ENCODE results near the gene DOCK1. TPM values are rescaled to one million over a fixed set of nuclear protein-coding genes. Genes with fewer than 3 reads are reported as not detected.
"Not testable (repeated sequence)": the region's sequence is repeated elsewhere in the genome, so short reads cannot be mapped to it uniquely, and the experiment has no call there.

DOCK1 gene
- total RNA-seq: under 1 TPM in 1 of 2 experiments, not detected in 1; 0.05 TPM

DNA sequence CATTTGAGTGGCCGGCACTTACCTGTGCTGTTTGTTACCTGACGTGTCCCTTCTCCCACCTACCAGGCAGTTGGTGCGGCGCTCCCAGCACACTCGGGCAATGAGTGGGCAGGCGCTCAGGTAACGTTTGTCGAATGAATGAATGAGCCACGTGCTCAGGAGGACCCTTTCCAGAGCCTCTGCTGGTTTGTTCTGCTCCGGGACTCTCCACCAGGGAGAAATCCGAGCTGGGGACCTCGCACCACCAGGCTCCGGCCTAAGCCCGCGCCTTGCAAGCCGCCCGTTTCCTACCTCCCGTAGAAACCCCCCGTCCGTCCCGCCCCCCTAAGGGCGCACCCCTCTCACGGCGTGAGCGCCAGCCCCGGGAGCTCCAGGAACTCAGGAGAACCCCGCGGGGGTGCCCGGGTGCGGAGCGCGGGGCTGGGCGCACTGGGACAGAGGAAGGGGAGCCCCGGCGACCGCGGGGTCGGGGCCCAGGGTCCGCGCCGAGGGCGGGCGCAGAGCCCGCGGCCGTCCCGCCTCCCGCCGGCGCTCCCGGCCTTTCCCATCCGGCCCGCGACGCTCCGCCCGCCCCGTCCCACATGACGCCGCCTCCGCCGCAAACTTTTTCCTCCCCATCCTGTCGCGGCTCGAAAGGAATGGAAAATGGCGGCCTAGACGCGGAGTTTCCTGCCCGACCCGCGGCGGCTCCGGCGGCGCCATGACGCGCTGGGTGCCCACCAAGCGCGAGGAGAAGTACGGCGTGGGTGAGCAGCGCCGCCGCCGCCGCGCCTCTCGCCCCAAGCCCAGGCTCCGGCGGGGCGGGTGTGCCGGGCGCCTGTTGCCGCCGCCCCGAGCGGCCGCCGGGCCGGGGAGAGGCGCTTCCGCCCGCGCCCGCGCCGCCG lies at the start of gene DOCK1:
DOCK1 (plus strand) TSS at position 611 of the 884 bp plus-strand sequence; CDS start at position 701, 90 bp downstream.
- Mint-ChIP-seq H3K4me1 (peaks cover 2% of the 10 kb centered on the region), H3K27me3 (peaks cover 18% of the 10 kb centered on the region), H3K4me3 (peak within 1 kb of the TSS; percentile 56), H3K27ac (no peak within 1 kb of the TSS), H3K9me3 (peaks cover 3% of the 10 kb centered on the region), H3K36me3 (ENCODE audit: low read depth) (no peaks in the 10 kb centered on the region)
- ChIA-PET CTCF (no interaction called here), POLR2A (no interaction called here)
- no peak for DNase-seq

DNA sequence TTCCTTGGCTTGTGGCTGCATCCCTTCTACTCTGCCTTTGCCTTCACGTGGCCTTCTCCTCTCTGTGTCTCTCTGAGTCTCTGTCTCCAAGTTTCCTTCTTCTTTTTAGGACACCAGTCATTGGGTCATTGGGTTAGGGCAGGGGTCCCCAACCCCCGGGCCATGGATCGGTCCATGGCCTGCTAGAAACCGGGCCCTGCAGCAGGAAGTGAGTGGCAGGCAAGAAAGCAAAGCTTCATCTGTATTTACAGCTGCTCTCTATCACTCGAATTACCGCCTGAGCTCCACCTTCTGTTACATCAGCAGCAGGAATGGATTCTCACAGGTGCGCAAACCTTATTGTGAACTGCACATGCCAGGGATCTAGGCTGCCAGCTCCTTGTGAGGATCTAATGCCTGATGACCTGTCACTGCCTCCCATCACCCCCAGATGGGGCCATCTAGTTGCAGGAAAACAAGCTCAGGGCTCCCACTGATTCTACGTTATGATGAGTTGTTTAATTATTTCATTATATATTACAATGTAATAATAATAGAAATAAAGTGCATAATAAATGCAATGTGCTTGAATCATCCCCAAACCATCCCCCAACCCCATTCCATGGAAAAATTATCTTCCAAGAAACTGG lies 47.9 kb upstream of the DOCK1 start:
- Mint-ChIP-seq H3K36me3 (ENCODE audit: low read depth) (no peaks in the 10 kb centered on the region), H3K27me3 (no peaks in the 10 kb centered on the region), H3K27ac (no peak overlapping the region), H3K4me3 (no peak overlapping the region), H3K9me3 (peaks cover 5% of the 10 kb centered on the region), H3K4me1 (no peaks in the 10 kb centered on the region)
- ChIA-PET CTCF (no interaction called here), POLR2A (no interaction called here)
- DNase-seq: no peak

DNA sequence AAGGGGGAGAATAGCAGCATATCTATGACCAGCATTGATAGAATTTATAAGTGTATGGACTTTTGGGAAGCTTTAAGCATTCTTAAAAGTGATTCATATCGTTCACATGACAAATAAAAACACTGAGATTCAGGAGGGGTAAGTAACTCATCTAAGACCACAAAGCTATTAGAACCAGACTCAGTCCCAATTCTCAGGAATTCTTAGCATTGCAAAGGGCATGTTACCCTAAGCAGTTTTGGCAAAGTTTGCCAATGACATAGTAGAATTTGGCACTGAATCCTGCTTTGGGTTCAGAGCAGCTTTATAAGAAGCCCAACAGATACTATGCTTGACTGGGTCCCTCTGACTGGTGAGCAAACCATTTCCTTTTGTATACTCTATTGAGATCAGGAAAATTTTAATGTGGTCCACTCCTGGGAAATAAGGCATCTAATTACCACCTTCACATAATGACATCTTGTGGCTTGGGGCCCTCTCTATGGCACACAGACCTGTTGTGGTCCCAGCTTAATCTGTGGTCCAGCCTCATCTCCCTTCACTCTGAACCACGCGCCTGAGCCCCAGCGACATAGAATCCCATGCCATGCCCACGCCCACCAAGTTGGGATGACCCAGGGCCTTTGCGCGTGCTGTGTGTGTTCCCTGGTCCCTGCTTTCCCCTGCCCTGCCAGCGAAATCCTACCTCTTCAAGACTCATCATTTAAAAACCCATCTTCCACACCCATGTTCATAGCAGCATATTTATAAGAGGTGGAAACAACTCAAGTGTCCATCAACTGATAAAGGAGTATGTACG lies 37.5 kb upstream of the DOCK1 start:
- H3K36me3 Mint-ChIP-seq (ENCODE audit: low read depth): no peaks in the 10 kb centered on the region
- H3K27me3 Mint-ChIP-seq: no peaks in the 10 kb centered on the region
- no peaks in the 10 kb centered on the region for H3K4me1 Mint-ChIP-seq
- H3K9me3 Mint-ChIP-seq: peaks cover 9% of the 10 kb centered on the region
- H3K4me3 Mint-ChIP-seq: no peak overlapping the region
- DNase-seq: no peak
- H3K27ac Mint-ChIP-seq: no peak overlapping the region
- ChIA-PET POLR2A (no interaction called here), CTCF (no interaction called here)

DNA sequence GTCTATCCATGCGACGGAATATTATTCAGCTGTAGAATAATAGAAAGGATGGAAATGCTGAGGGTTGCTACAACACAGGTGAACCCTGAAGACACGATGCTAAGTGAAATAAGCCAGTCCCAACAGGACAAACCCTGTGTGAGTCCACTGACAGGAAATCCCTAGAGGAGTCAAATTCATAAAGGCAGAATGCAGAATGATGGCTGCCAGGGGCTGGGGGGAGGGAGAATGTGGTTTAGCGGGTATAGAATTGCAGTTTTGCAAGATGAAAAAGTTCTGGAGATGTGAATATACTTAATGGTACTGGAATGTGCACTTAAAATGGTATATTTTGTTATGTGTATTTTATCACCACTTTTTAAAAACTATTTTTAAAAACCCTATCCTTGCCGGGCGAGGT lies 36.9 kb upstream of the DOCK1 start:
- Mint-ChIP-seq H3K4me1 (no peaks in the 10 kb centered on the region), H3K36me3 (ENCODE audit: low read depth) (no peaks in the 10 kb centered on the region), H3K27me3 (no peaks in the 10 kb centered on the region), H3K4me3 (no peak overlapping the region), H3K27ac (no peak overlapping the region), H3K9me3 (peaks cover 7% of the 10 kb centered on the region)
- ChIA-PET POLR2A (no interaction called here), CTCF (no interaction called here)
- no peak for DNase-seq

DNA sequence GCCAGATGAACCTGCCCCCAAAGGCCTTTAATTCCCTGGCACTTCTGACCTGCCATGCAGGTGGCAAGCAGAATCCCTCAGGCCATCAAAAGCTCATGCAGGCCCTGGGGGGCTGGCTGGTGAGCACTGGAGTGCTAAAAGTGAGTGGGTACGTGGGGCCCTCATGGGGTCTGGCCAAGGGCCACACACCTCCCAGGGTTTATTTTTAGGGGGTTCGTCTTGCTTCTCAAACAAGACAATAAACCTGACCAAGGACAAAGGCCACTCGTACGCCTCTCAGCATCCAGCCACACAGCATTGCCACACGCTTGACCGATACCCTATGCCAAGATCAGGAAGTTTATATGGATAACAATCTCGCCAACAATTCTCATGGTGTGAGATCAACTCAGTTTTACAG lies 33.1 kb upstream of the DOCK1 start:
- Mint-ChIP-seq H3K4me1 (no peaks in the 10 kb centered on the region), H3K9me3 (peaks cover 4% of the 10 kb centered on the region), H3K27ac (no peak overlapping the region), H3K4me3 (no peak overlapping the region), H3K27me3 (no peaks in the 10 kb centered on the region), H3K36me3 (ENCODE audit: low read depth) (no peaks in the 10 kb centered on the region)
- no peak for DNase-seq
- POLR2A ChIA-PET: no interaction called here
- CTCF ChIA-PET: no interaction called here

DNA sequence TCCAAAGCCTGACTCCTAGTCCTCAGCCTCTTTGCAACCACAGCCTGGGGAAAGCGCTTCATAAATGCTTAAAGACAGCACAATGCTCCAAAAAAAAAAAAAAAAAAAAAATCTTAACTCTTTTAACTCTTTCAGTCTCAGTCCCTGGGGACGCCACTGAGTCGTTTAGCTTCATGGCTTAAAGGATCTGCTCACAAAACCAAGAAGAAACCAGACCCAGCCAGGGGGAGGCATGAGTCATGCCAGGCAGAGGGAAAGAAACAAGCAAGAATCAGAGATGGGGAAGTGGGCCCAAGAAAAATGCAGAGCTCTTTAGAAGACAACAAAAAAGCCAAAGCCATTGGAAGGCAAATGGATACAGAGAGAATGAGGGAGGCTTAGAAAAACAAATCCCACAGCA lies 32.5 kb upstream of the DOCK1 start:
- CTCF ChIA-PET: no interaction called here
- Mint-ChIP-seq H3K27me3 (no peaks in the 10 kb centered on the region), H3K9me3 (peaks cover 4% of the 10 kb centered on the region), H3K27ac (no peak overlapping the region), H3K4me3 (no peak overlapping the region), H3K4me1 (no peaks in the 10 kb centered on the region), H3K36me3 (ENCODE audit: low read depth) (no peaks in the 10 kb centered on the region)
- POLR2A ChIA-PET: no interaction called here
- DNase-seq: no peak

DNA sequence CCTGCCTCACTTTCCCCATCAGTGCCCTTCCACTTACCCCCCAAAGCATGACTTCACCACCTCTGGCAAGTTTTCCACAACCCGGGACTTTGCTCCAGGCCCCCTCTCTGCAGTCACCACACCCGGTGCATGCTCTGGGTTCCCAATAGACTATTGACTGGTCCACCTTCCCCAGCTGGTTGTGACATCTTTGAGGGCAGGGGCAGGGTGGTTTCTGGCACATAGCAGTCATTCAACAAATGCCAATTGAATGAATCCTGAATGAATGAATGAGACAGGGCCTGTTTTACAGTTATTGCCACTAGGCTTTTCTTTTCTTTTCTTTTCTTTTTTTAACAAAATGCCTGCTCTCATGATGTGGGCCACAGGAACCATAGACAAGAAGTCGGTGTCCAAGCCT lies 28.8 kb upstream of the DOCK1 start:
- no peak overlapping the region for H3K4me3 Mint-ChIP-seq
- no peak overlapping the region for H3K27ac Mint-ChIP-seq
- POLR2A ChIA-PET: no interaction called here
- no peaks in the 10 kb centered on the region for H3K4me1 Mint-ChIP-seq
- H3K27me3 Mint-ChIP-seq: no peaks in the 10 kb centered on the region
- CTCF ChIA-PET: no interaction called here
- H3K36me3 Mint-ChIP-seq (ENCODE audit: low read depth): no peaks in the 10 kb centered on the region
- H3K9me3 Mint-ChIP-seq: peaks cover 4% of the 10 kb centered on the region
- no peak for DNase-seq

DNA sequence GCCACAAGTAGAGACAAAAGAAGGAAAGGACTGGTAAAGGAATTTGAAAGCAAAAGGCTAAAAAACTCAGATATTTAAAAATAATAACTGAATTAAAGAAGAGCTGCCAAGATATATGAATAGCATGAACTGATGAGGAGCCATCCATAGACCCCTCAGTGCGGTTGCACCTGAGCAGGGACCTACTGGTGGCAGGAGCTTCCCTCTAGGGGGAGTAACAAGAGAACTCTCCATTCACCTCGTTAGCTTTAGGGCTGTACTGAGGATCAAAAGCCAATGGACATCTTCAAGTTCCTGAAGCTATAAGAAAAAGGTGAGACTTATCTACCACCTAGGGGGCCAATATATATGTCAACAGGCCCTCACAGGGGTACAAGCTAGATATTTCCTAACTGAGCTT lies 27.8 kb upstream of the DOCK1 start:
- H3K4me3 Mint-ChIP-seq: no peak overlapping the region
- H3K27ac Mint-ChIP-seq: no peak overlapping the region
- DNase-seq: no peak
- H3K36me3 Mint-ChIP-seq (ENCODE audit: low read depth): no peaks in the 10 kb centered on the region
- no peaks in the 10 kb centered on the region for H3K4me1 Mint-ChIP-seq
- peaks cover 4% of the 10 kb centered on the region for H3K9me3 Mint-ChIP-seq
- ChIA-PET POLR2A (no interaction called here), CTCF (no interaction called here)
- H3K27me3 Mint-ChIP-seq: no peaks in the 10 kb centered on the region

DNA sequence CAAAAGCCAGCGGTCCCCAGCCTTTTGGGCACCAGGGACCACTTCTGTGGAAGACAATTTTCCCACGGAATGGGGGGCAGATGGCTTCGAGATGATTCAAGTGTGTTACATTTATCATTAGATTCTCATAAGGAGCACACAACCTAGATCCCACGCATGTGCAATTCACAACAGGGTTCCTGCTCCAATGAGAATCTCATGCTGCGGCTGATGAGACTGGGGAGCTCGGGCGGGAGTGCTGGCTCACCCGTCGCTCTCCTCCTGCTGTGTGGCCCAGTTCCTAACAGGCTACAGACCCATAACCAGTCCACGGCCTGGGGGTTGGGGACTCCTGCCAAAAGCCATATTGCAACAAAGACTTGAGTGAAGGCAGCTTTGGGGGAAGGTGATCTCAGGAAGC lies 26.6 kb upstream of the DOCK1 start:
- no peak overlapping the region for H3K4me3 Mint-ChIP-seq
- no peaks in the 10 kb centered on the region for H3K27me3 Mint-ChIP-seq
- H3K27ac Mint-ChIP-seq: no peak overlapping the region
- CTCF ChIA-PET: no interaction called here
- H3K9me3 Mint-ChIP-seq: peaks cover 4% of the 10 kb centered on the region
- H3K36me3 Mint-ChIP-seq (ENCODE audit: low read depth): no peaks in the 10 kb centered on the region
- no peak for DNase-seq
- H3K4me1 Mint-ChIP-seq: no peaks in the 10 kb centered on the region
- POLR2A ChIA-PET: no interaction called here

DNA sequence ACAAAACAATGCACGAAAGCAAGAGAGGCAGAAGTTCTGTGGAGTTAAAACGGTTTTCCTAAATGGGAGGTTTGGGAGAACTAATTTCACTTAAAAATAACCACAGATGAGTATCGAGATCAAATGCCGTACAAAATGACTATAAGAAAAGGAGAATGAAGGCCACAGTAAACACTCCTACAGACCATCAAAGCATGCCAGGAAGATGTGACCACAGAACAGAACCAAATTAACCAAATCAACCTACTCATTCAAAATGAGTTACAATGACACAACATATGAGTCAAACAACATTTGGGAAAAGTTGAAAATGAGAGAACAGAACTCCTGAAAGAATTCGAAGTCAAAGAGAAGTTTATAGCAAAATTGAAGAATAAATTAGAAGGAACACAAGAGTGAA lies 24.3 kb upstream of the DOCK1 start:
- Mint-ChIP-seq H3K27me3 (no peaks in the 10 kb centered on the region), H3K4me1 (no peaks in the 10 kb centered on the region), H3K9me3 (peaks cover 4% of the 10 kb centered on the region), H3K27ac (no peak overlapping the region), H3K36me3 (ENCODE audit: low read depth) (no peaks in the 10 kb centered on the region), H3K4me3 (no peak overlapping the region)
- DNase-seq: no peak
- CTCF ChIA-PET: no interaction called here
- POLR2A ChIA-PET: no interaction called here

DNA sequence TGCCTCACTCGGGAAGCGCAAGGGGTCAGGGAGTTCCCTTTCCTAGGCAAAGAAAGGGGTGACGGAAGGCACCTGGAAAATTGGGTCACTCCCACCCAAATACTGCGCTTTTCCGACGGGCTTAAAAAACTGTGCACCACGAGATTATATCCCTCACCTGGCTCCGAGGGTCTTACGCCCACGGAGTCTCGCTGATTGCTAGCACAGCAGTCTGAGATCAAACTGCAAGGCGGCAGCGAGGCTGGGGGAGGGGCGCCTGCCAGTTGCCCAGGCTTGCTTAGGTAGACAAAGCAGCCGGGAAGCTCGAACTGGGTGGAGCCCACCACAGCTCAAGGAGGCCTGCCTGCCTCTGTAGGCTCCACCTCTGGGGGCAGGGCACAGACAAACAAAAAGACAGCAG lies 23.2 kb upstream of the DOCK1 start:
- H3K27ac Mint-ChIP-seq; CTCF ChIA-PET; DNase-seq; H3K9me3 Mint-ChIP-seq; H3K36me3 Mint-ChIP-seq (ENCODE audit: low read depth); POLR2A ChIA-PET; H3K4me1 Mint-ChIP-seq; H3K27me3 Mint-ChIP-seq; H3K4me3 Mint-ChIP-seq: not testable (repeated sequence)

DNA sequence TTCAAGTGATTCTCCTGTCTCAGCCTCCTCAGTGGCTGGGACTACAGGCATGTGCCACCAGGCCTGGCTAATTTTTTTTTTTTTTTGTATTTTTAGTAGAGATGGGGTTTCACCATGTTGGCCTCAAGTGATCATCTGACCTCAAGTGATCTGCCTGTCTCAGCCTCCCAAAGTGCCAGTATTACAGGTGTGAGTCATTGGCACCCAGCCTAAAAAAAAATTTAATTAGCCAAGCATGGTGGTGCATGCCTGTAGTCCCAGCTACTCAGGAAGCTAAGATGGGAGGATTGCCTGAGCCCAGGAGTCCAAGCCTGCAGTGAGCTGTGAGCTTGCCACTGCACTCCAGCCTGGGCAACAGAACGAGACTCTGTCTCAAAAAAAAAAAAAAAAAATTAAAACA lies 16.8 kb upstream of the DOCK1 start:
- H3K4me1 Mint-ChIP-seq; H3K36me3 Mint-ChIP-seq (ENCODE audit: low read depth); H3K27ac Mint-ChIP-seq; DNase-seq; H3K9me3 Mint-ChIP-seq; H3K27me3 Mint-ChIP-seq; CTCF ChIA-PET; POLR2A ChIA-PET; H3K4me3 Mint-ChIP-seq: not testable (repeated sequence)

DNA sequence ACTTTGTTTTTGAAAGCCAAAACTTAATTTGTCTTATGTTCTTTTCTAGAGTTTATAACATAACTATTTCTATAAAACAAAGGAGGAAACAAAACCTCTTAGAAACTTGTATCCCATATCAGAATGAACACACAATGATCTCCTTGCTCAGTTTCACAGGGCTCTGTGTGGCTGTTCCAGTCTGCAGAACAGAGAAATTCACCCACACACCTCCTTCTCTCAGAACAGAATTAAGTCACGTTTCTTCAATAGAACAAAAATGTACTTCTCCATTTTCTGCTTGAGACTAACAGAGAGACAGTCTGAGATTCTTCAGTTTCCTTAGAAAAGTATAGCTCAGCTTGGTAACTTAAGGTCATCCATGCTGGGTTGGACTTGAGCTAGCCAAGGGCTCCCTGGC lies 15.8 kb upstream of the DOCK1 start:
- no peaks in the 10 kb centered on the region for H3K4me1 Mint-ChIP-seq
- H3K27ac Mint-ChIP-seq: no peak overlapping the region
- ChIA-PET CTCF (no interaction called here), POLR2A (no interaction called here)
- no peaks in the 10 kb centered on the region for H3K36me3 Mint-ChIP-seq (ENCODE audit: low read depth)
- H3K4me3 Mint-ChIP-seq: no peak overlapping the region
- no peak for DNase-seq
- peaks cover 5% of the 10 kb centered on the region for H3K9me3 Mint-ChIP-seq
- H3K27me3 Mint-ChIP-seq: no peaks in the 10 kb centered on the region

Measured in activated CD4-positive, alpha-beta T cell treated with anti-CD3 and anti-CD28 coated beads, Interleukin-2, amount 10 ng/mL, durations not matched to agents 7 days and 5 days (primary cell).